ENCODE results near the gene PI4K2A. TPM values are rescaled to one million over a fixed set of nuclear protein-coding genes. Genes with fewer than 3 reads are reported as not detected.

Gene PI4K2A
- total and polyA plus RNA-seq, 2 donors (not counting 1 experiment from before 2014, with no cell fraction given) = 7.9 to 17.7 TPM

GRCh38 chr10:97673736-97674525 is 33.5 kb downstream of the PI4K2A start:
- no peaks in the 10 kb centered on the region for H3K9me3 Mint-ChIP-seq (ENCODE audit: insufficient read depth)
- H3K9me3 ChIP-seq (ENCODE audit: control extremely low read depth in 1 of 3, control insufficient read depth in 2 of 3, insufficient read depth in 1 of 3, low read length in 2 of 3) = no peaks in the 10 kb centered on the region
- H3K79me2 ChIP-seq (ENCODE audit: control insufficient read depth, insufficient read depth, low read length) = no peaks in the 10 kb centered on the region
- ChIA-PET CTCF (interaction anchor here (0.8 to 12.0 kb wide), 3 partner anchors 10 to 59 kb away, joined by 3 to 267 read pairs (median 3); partner anchors contain the start of gene ZFYVE27), POLR2A (interaction anchor here (0.5 kb wide), 1 partner anchor 35 kb away, joined by 6 read pairs; no protein-coding TSS in a partner anchor)
- H3K4me3 Mint-ChIP-seq = no peak overlapping the region
- WGBS (ENCODE audit: insufficient coverage) = 87% methylated on average over 5 of the region's 8 CpGs
- H3K4me3 ChIP-seq (ENCODE audit: control extremely low read depth in 1 of 5, extremely low read depth in 1 of 5, insufficient read depth in 1 of 5, low read depth in 2 of 5, low read length in 4 of 5) = no peak overlapping the region
- peaks cover 13% of the 10 kb centered on the region for H3K4me1 Mint-ChIP-seq
- DNase-seq (no peak), ATAC-seq (ENCODE audit: low read depth) (no peak)
- no peak overlapping the region for H3K9ac ChIP-seq (ENCODE audit: low read length)
- TF ChIP-seq EZH2 (IDR thresholded peaks at IDR 0.05; ENCODE audit: borderline replicate concordance, insufficient read depth, low read depth, low read length, poor library complexity, severe bottlenecking) (no peak), CTCF (IDR thresholded peaks at IDR 0.05) (no peak)
- no peaks in the 10 kb centered on the region for H4K20me1 ChIP-seq (ENCODE audit: control insufficient read depth, insufficient read depth, low read length, poor library complexity, severe bottlenecking)
- H2AFZ ChIP-seq (ENCODE audit: insufficient read depth, low read depth, low read length, poor library complexity, severe bottlenecking) = no peak overlapping the region
- H3K4me2 ChIP-seq (replicated peaks; ENCODE audit: low read depth, low read length, poor library complexity, severe bottlenecking) = no peak overlapping the region
- peaks cover 5 to 37% of the 10 kb centered on the region in 2 experiments for H3K36me3 ChIP-seq (replicated peaks in 1 of 2; ENCODE audit: control extremely low read depth in 1 of 2, control insufficient read depth in 1 of 2, extremely low read depth in 1 of 2, insufficient read depth in 2 of 2, low read length in 1 of 2)
- H3K27me3 Mint-ChIP-seq = no peaks in the 10 kb centered on the region
- peaks cover 9 to 12% of the 10 kb centered on the region in 2 donors for H3K4me1 ChIP-seq (ENCODE audit: control insufficient read depth in 2 of 2, insufficient read depth in 2 of 2, low read length in 2 of 2)
- intact Hi-C loops (cut with micrococcal nuclease) = no loop called here
- H3K27me3 ChIP-seq (replicated peaks in 1 of 4; ENCODE audit: control extremely low read depth in 1 of 4, control insufficient read depth in 3 of 4, insufficient read depth in 4 of 4, low read length in 3 of 4) = no peaks in the 10 kb centered on the region
- no peak overlapping the region for H3K27ac ChIP-seq (ENCODE audit: low read length in 2 of 2)
- no peak overlapping the region for H3K27ac Mint-ChIP-seq

- Mint-ChIP-seq H3K4me1 (peaks cover 13% of the 10 kb centered on the region), H3K27ac (no peak overlapping the region), H3K27me3 (no peaks in the 10 kb centered on the region), H3K9me3 (ENCODE audit: insufficient read depth) (no peaks in the 10 kb centered on the region), H3K4me3 (no peak overlapping the region)
- Histone ChIP-seq H3K79me2 (ENCODE audit: control insufficient read depth, insufficient read depth, low read length) (no peaks in the 10 kb centered on the region), H3K4me2 (replicated peaks; ENCODE audit: low read depth, low read length, poor library complexity, severe bottlenecking) (no peak overlapping the region), H3K27ac (ENCODE audit: low read length in 2 of 2) (no peak overlapping the region), H2AFZ (ENCODE audit: insufficient read depth, low read depth, low read length, poor library complexity, severe bottlenecking) (no peak overlapping the region), H4K20me1 (ENCODE audit: control insufficient read depth, insufficient read depth, low read length, poor library complexity, severe bottlenecking) (no peaks in the 10 kb centered on the region), H3K4me1 (ENCODE audit: control insufficient read depth in 2 of 2, insufficient read depth in 2 of 2, low read length in 2 of 2) (peaks cover 9 to 12% of the 10 kb centered on the region in 2 donors), H3K9me3 (ENCODE audit: control extremely low read depth in 1 of 3, control insufficient read depth in 2 of 3, insufficient read depth in 1 of 3, low read length in 2 of 3) (no peaks in the 10 kb centered on the region), H3K9ac (ENCODE audit: low read length) (no peak overlapping the region), H3K4me3 (ENCODE audit: control extremely low read depth in 1 of 5, extremely low read depth in 1 of 5, insufficient read depth in 1 of 5, low read depth in 2 of 5, low read length in 4 of 5) (no peak overlapping the region), H3K36me3 (replicated peaks in 1 of 2; ENCODE audit: control extremely low read depth in 1 of 2, control insufficient read depth in 1 of 2, extremely low read depth in 1 of 2, insufficient read depth in 2 of 2, low read length in 1 of 2) (peaks cover 0 to 30% of the 10 kb centered on the region in 2 experiments), H3K27me3 (replicated peaks in 1 of 4; ENCODE audit: control extremely low read depth in 1 of 4, control insufficient read depth in 3 of 4, insufficient read depth in 4 of 4, low read length in 3 of 4) (no peaks in the 10 kb centered on the region)
- intact Hi-C loops (cut with micrococcal nuclease) = no loop called here
- no peak for TF ChIP-seq EZH2 (IDR thresholded peaks at IDR 0.05; ENCODE audit: borderline replicate concordance, insufficient read depth, low read depth, low read length, poor library complexity, severe bottlenecking)
- TF ChIP-seq CTCF (IDR thresholded peaks at IDR 0.05) = no peak
- ATAC-seq (ENCODE audit: low read depth) (no peak), DNase-seq (no peak)
- CTCF ChIA-PET = interaction anchor here (0.9 to 12.0 kb wide), 4 partner anchors 12 to 366 kb away, joined by 3 to 267 read pairs (median 31); partner anchors contain the start of genes AVPI1 and ZFYVE27
- POLR2A ChIA-PET = no interaction called here
- over 99% methylated on average over 9 of the region's 9 CpGs for WGBS (ENCODE audit: insufficient coverage)
Observed at GRCh38 chr10:97675222-97675621, 34.8 kb downstream of the PI4K2A start.

Measured in B cell (primary cell).